Measurements from ENCODE around the gene RAPGEF1.

The RAPGEF1 gene

DNA sequence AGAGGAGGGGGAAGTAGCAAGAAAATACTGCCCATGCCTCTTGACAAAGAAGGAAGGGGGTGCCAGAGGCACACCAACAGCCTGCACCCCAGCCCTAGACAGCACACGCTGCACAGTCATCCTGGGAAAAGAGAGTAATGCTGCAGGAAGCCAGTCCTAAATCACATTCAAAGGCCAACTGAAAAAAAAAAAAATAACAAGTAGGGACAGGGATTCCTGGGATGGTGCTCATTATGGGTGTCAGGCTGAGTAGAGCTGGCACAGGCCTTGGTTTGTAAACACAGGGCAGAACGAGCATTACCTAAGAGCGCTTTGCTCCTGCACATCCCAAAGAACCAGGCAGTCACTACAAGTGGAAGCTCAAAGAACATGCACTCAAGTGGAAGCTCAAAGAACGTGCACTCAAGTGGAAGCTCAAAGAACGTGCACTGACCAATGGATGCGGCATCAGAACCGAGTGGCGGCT, 7.8 kb downstream of the RAPGEF1 start:
- FAIRE-seq (no peak), DNase-seq (ENCODE audit: insufficient read length, low spot score) (no peak)

DNA sequence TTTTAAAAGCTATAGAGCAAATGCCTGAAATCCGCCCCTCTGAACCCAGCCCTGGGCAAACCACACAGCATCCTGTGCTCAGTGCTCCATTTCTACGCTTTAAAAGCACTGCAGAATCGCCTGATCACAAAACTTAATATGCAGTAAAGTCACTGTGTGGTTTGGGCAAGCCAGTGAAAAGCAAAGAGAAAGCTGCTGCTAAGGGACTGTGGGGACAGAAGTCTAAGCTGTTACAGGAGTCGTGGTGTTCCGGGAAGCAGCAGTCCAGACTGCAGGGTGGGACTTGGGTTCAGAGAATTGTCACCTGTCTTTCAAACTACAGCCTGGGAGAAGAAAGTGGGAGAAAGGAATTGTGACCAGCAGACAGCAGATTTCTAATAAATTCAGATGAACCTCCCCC, 8.2 kb downstream of the RAPGEF1 start:
- no peak for FAIRE-seq
- DNase-seq (ENCODE audit: insufficient read length, low spot score): no peak

DNA sequence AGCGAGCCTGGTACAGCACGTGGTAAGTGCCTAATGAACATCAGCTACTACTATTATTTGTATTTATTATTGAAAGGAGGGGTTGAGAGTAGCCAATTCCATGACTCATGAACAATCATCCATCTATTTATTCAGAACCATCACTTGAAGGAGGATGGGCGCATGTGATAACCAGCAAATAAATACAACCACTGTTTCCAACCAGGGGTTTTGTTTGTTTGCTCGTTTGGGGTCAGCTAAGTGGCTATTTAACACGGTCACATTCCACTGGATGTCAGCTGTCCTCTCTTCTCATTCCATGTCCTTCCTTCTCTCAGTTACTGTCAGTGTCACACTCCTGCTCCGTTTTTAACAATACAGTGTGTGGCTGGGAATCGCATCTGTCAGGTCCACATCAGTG, 8.6 kb downstream of the RAPGEF1 start:
- FAIRE-seq: no peak
- DNase-seq (ENCODE audit: insufficient read length, low spot score): no peak

DNA sequence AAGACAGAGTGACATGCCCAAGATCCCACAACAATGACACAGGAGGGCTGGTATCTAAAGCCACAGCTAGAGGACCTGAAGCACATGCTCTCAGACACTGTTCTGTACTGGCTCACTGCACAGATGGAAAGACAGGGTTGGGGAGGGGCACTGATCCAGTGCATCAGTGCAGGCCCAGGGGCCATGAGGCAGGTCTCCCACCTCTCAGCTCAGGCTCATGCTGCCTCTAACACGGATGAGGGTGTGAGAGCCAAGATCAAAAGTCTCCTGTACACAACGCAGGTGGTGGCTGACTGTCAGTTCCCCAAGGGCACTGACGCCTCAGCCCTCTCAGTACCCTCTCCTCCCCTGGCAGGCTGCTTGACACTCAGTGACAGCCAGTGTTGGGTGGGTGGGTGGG, 10.9 kb downstream of the RAPGEF1 start:
- DNase-seq (ENCODE audit: insufficient read length, low spot score) (no peak), FAIRE-seq (no peak)

DNA sequence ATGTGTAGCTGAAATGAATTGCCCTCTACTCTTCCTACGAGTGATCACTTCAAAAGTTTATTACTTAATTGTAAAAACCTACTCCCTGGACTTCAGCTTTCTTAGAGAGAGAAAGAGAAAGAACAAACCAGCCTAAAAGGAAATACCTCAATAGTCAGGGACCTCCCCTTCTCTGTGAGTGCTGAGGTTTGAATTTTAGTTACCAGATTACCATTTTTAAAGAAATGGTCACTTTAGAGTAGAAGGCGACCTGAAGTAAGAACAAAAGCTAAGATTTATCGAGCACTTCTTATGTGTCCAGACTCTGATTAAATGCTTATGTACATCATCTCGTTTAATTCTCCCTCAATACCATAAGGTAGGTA, 11.3 kb downstream of the RAPGEF1 start:
- FAIRE-seq (no peak), DNase-seq (ENCODE audit: insufficient read length, low spot score) (no peak)

DNA sequence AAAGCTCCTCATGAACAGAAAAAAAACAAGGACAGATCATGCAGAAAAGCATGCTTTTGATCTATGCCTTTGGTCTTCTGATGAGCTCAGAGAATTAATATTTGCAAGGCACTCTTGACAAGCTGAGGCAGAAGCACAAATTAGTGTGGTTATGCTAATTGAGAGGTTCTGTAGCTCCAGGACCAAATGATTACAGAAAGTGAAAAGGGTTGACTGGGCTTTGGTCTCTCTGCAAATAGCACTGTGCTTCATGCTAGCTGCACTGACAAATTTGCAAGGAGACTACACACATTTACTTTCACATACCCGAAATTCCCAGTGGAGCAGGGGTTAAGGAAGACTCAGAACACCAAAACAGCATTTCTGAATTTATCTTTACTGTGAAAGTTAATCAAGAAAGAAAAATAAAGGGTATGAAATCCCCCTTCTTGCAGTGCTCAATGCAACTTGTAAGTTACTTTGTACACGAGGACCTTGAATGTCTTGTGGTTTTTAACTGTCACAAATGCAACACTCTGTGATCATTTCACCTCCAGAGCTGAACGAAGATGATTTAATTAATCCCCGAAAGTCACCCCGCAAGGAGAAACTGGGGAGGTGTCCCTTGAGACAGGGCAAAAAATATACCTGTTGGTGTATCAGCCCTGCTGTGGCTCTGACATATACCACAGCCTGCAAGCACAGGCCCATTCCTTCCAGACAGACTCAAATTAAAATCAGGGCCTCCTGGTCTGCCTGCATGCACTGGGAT, 11.9 kb downstream of the RAPGEF1 start:
- DNase-seq (ENCODE audit: insufficient read length, low spot score): no peak
- FAIRE-seq: no peak

DNA sequence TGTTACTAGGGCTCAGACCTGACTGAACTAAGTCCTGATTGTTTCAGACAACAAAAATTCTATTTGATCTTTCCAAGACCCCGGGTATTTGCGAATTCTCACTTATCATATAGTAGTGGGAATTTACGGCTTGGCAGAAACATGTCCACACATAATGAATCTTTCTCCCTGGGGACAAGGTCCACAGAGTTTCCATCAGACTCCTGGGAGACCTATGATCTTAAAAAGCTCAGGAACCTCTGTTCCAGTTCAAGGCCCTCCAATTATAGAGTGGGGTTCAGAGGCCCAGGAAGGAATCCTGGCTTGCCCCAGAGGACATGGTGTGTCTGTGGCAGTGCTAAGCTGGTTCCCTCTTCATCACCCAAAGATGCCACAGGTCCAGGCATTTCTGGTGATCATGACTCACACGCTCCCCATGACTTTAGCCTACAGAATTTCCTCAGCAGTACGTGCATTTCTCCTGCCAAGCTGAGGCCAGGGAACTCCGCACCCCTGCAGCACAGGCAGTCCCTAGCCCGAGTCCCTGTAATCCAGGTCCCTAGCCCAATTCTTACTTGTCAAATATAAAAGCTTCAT, 12.6 kb downstream of the RAPGEF1 start:
- FAIRE-seq (no peak), DNase-seq (ENCODE audit: insufficient read length, low spot score) (no peak)

DNA sequence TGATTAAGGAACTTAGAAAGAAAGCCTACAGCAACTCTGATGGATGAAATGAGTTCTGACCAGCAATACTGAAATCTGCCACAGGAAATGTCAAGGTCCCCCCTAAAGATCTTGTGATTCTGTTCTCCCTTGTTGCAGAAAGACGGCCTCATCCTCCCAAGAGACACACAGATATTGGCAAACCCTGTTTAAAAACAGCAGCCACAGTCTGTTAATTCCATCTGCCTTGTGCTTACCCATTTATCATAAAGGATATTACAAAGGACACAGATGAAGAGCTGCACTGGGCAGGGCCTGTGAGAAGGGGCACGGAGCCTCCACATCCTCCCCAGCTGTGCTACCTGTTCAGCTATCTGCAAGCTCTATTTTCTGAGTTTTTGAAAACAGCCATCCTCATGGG, 15.2 kb downstream of the RAPGEF1 start:
- FAIRE-seq (no peak), DNase-seq (ENCODE audit: insufficient read length, low spot score) (no peak)

DNA sequence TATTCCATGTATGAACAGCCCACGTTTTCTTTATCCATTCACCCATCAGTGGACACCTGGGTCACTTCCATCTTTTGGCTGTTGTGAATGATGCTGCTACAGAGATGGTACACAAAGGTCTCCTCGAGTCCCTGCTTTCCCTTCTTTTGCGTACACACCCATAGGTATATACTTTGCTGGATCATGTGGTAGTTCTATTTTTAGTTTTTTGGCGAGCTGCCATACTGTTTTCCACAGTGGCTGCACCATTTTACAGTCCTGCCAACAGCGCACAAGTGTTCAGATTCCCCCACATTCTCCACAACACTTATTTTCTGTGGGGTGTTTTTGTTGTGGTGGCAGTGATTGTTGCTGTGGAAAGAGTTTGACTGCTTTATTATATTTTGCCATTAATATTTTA, 16.2 kb downstream of the RAPGEF1 start:
- FAIRE-seq (no peak), DNase-seq (ENCODE audit: insufficient read length, low spot score) (no peak)

DNA sequence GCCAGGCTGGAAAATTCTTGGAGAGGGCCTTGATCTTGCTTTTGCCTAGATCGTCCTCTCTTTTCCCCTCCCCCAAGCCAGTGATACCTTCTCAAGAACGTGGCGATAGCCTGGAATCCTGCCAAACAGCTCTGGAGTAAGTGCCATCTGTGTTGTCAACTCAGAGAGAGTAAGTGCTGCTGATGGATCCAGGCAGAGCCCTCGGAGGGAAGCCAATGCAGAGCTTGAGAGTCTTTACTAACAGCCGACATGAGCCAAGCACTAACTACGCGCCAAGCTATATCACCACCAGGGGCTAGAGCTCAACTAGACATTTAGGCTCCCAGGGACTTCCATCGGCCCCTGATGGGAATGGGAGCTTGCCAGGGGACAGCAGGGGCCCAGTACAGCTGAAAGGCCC, 17.6 kb downstream of the RAPGEF1 start:
- DNase-seq (ENCODE audit: insufficient read length, low spot score) (no peak), FAIRE-seq (no peak)

DNA sequence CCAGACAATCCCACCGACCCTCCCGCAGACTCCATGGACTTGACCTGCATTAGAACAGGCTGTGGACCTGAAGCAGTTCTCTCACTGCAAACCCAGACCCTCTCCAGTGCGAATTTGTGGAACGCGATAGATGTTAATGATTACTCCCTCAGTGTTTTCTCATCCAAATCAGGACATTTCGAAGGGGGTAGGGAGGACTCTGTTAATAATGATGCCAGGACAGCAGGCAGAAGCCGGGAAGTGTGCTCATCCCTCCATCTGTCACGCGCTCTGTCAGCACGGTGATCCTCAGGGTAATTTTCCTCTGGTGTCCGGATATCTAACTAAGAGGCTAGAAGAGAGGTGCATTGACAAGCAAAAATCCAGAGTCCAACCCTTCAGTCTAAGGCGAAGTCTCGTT, 18.8 kb downstream of the RAPGEF1 start:
- DNase-seq (ENCODE audit: insufficient read length, low spot score) (no peak), FAIRE-seq (no peak)

DNA sequence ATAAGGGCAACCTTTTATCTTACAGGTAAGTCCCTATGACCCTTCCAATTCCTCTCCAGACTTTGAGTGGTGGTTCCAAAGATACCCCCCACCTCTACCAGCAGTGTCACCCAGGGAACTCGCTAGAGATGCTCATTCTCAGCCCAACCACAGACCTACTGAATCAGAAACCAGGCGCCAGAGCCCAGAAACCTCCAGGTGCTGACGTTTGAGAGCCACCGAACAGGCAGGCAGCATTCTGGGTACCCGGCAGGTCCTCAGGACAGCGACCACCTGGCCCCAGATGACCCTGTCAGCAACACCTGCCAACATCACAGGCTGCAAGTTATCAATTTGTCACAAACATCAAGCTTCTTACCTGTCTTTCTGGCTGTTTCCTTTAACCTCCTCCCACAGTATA, 19.5 kb downstream of the RAPGEF1 start:
- no peak for DNase-seq (ENCODE audit: insufficient read length, low spot score)
- no peak for FAIRE-seq

DNA sequence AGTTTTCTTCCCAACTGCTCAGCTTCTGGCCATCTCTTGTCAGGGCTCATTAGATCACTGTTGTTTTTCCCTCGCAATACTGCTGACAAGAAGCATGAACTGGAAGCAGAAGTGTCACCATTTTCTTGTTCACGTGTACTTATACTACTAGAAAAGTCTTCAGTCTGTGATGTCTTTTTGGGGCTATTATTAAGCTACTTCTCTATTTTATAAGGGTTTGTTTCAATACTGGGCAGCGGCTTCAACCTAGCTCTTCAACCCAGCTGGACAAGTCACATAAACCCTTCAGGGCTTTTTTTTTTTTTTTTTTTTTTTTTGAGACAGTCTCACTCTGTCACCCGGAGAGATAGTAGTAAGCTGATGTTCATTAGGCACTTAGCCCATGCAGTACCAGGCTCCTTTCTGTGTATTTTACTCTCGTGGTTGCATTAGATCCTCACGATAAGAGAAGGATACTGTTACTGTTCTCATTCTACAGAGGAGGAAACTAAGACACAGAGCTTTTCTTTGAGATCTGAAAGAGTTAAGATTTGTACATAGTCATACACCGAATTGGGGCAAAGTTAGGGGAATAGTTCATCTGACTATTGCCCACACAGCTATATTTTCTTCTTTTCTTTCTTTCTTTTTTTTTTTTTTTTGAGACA, 20.5 kb downstream of the RAPGEF1 start:
- FAIRE-seq (no peak), DNase-seq (ENCODE audit: insufficient read length, low spot score) (no peak)

DNA sequence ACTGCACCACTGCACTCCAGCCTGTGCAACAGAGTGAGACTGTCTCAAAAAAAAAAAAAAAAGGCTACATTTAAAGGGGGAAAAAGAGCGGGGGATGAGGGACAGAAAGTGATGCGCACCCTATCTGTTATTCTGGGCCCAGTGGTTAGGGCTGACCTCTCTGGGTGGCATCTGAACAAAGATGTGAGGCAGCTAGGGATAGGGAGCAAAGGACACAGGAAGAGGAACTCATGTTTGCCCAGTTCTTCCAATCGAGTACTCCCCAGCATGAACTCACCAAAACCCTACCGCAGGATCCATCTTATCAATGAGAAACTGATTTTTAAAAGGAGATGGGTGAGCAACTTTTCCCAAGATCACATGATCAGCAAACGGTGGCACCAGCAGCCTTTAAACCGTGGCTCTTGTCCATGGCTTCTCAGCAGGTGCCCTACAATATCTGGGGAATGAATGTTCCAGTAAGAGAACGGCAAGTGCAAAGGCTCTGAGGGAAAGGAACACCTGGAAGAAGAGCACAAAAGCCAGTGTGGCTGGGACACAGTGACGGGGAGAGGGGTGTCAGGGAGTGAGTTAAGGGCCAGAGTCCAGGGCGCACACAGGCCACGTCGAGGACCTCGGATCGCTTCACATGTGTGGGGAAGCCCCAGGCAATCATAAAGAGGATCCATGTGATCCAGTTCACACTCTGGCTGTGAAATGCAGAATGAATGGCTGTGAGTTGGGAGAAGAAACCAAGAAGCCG, 22.0 kb downstream of the RAPGEF1 start:
- FAIRE-seq (no peak), DNase-seq (ENCODE audit: insufficient read length, low spot score) (no peak)

DNA sequence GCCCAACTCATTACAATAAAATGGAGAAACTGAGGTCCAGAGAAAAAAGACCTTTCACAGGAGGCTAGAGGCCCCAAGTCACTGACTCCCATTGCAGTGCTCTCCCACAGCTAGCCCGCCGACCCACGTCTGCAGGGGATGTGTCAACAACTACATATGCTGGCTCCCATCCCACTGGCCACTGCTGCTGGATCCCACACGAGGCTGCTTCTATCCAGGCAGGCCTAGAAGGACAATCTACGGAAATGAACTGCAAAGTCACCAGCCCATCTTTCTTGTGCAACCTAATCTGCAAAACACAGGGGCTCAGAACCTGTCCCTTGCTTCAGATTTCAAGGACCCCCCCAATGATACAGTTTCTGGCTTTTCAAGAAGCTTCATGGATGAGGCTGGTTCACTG, 24.0 kb downstream of the RAPGEF1 start:
- DNase-seq (ENCODE audit: insufficient read length, low spot score): no peak
- no peak for FAIRE-seq

DNA sequence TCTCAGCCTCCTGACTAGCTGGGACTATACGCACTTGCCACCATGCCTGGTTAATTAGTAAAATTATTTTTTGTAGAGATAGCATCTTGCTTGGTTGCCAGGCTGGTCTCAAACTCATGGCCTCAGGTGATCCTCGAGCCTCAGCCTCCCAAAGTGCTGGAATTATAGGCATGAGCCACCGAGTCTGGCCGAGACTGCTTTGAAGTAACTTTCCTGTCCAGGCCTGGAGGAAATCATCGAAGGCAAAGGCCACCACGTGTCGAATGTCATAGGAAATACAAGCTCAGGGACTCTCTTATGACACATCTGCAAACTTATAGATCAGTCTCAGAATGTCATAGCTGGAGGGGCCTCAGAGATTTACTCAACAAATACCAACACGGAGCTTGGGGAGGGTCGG, 25.1 kb downstream of the RAPGEF1 start:
- no peak for FAIRE-seq

DNA sequence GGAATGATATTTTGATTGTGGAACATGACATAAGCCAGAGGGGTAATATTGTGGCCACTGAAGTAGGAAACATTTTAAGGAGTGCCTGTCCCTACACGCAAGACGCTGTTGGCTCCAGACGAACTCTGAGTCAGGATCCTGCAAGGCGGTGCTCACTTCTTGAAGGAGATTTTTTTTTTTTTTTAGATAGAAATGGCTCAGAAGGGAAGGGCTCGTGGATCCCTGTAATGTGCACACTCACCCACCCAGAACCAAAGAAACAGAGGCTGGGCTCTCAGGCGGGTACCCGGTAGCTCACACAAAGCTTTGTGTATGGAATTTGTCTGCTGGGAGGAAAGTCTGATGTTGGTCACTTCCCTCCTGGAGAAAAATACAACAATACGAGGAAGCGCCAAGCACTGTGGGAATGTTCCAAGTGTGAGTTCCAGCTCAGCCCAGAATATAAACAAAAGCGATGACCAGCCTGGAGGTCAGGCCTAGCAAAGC, 25.7 kb downstream of the RAPGEF1 start:
- FAIRE-seq (no peak), DNase-seq (ENCODE audit: insufficient read length, low spot score) (no peak)

More for the DNA sequence above, 25.1 kb downstream of the RAPGEF1 start:
- DNase-seq (ENCODE audit: insufficient read length, low spot score): no peak

DNA sequence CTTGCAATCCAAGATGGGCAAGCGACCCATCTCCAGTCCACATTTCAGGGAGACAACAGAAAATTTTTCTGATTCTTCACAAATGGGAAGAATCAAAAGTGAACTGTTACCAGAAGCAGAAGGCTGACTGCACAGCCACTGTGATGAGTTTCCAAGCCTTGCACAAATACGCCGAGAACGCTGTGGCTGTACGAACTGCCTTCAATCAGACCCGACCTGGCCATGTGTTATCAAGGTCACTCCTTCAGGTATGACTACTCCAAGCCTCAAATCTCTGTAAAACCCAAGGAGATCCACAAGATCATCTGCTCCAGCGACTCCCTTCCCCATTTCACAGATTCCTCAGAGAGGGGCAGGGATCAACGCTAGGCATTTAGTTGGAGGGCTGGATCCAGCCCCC, 26.9 kb downstream of the RAPGEF1 start:
- DNase-seq (ENCODE audit: insufficient read length, low spot score) (no peak), FAIRE-seq (no peak)

DNA sequence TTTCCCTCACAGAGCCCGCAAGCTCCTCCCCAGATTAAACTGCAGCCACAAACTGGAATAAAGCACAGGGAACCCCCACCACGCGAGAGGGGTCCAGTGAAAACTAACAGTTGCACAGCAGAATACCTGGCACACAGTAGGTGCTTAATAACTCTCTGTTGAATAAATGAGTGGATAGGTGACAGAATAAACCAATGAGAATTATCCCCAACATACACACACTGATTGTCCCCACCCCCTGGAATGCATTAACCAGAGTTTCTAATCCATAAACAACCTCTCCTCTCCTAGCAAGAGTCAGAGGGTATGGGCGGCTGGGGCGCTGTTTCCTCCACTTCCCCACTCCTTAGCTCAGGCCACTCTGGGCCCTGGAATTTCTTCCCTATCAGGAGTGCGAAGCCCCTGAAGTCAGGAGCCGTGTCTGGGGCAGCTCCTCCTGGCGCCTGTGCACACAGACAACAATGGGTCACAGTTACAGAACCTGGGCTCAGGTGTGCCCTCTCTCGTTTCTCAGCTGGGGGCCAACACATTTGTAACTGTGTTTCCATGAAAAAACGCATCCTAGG, 27.6 kb downstream of the RAPGEF1 start:
- FAIRE-seq: no peak
- no peak for DNase-seq (ENCODE audit: insufficient read length, low spot score)

DNA sequence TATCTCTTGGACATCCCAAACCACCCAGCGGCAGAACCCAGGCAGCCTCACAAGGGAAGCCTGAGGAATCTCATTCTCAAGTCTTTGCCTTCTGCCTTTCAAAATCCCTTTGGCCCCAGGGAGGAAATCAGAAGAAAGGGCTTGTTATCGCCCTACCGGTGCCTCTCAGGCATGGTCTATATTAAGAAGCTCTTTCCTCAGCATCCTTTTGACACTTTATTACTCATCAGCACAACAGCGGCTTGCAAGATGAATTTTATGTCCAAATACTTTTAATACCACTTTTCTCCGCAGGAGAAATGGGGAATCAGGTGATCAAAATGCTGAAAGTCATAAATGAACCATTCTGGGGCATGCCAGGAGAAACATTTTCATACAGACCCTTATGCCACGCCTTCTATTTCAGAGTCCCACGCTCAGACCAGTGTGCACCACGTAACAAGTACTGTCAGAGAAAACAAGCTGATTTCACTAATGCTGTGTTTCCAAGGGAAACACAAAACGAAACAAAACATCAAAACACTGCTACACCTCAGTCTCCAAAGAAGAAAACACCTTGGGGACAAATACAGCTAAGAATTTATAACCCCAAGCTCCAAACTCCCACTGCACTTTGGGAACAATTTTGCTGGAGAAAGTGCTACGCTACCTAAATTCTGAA, 30.0 kb downstream of the RAPGEF1 start:
- DNase-seq (ENCODE audit: insufficient read length, low spot score) (no peak), FAIRE-seq (no peak)

Measured in HTR-8/SVneo (cell line).